GM13976 (cell line): ENCODE data around the gene GNAQ.

Source experiments
- DNase-seq: peaks from one replicate; pipeline ENCODE4 v3.0.0; 2012; ENCODE audit warnings: low spot score
- CTCF ChIP-seq: IDR thresholded peaks from 2 replicates; pipeline ENCODE4 v1.5.1; 2012; ENCODE audit warnings: borderline replicate concordance, mild to moderate bottlenecking; ENCODE audit not compliant: insufficient read depth; ENCODE audit errors: extremely low read depth, missing control alignments, control extremely low read depth
- in situ Hi-C: fragments of 300-500 bp; cut with MboI; formaldehyde crosslinking; loops from one replicate; pipeline ENCODE4 v1.12.0; 2022; ENCODE audit warnings: low sequenced_read_pairs, mixed read lengths, inconsistent platforms; ENCODE audit not compliant: unreplicated experiment

Gene GNAQ

GRCh38 chr9:78032730-78033457 is 1.3 kb upstream of the GNAQ start:
- DNase-seq: no peak
- in situ Hi-C loops: no loop called here
- TF ChIP-seq CTCF: no peak

- no peak for TF ChIP-seq CTCF
- DNase-seq: peak; percentile 57
- in situ Hi-C loops: no loop called here
Observed at GRCh38 chr9:78031893-78032729, 500 bp upstream of the GNAQ start.

- in situ Hi-C loops: no loop called here
- peak; percentile 22 for DNase-seq
- no peak for TF ChIP-seq CTCF
Observed at GRCh38 chr9:78030553-78031443, 813 bp downstream of the GNAQ start.

GRCh38 chr9:78030296-78030552 is 1.4 kb downstream of the GNAQ start:
- in situ Hi-C loops: no loop called here
- no peak for TF ChIP-seq CTCF
- peak; percentile 18 for DNase-seq

GRCh38 chr9:78029551-78030295 is 1.9 kb downstream of the GNAQ start:
- TF ChIP-seq CTCF: no peak
- in situ Hi-C loops: no loop called here

GRCh38 chr9:78028926-78029325 is 2.7 kb downstream of the GNAQ start:
- no peak for DNase-seq
- in situ Hi-C loops: no loop called here
- no peak for TF ChIP-seq CTCF

More at GRCh38 chr9:78029551-78030295, 1.9 kb downstream of the GNAQ start:
- no peak for DNase-seq
